Measurements from ENCODE around the gene LPCAT3.

- no peak for TF ChIP-seq POLR2A (IDR thresholded peaks at IDR 0.05; ENCODE audit: low read length)
- no peak for TF ChIP-seq GATA1 (IDR thresholded peaks at IDR 0.05; ENCODE audit: low read depth, low read length)
Measured at GRCh38 chr12:6982532-6982931, 35.7 kb downstream of the LPCAT3 start.
